ENCODE results near the gene SMC1B.
"Not testable (repeated sequence)": the region's sequence is repeated elsewhere in the genome, so short reads cannot be mapped to it uniquely, and the experiment has no call there.

The SMC1B gene
- 0.16 to 0.92 (median 0.58) reads per million in 3 experiments for total RNA-seq

GRCh38 chr22:45413368-45414211 lies at the start of gene SMC1B, which contains the start of gene RIBC2:
Gene SMC1B, minus strand, starts transcription at chr22:45413599. Its CDS starts 32 bp downstream, at chr22:45413567.
Gene RIBC2, plus strand, starts transcription at chr22:45413693. Its CDS starts 194 bp downstream, at chr22:45413887.
- DNase-seq, result peak; percentile 70

- DNase-seq, result no peak
Observed at GRCh38 chr22:45462034-45462655, 48.7 kb upstream of the SMC1B start.

GRCh38 chr22:45460288-45461109 lies 47.1 kb upstream of the SMC1B start:
- DNase-seq, result no peak

- no peak for DNase-seq
Observed at GRCh38 chr22:45459235-45459634, 45.8 kb upstream of the SMC1B start.

GRCh38 chr22:45458532-45458931 lies 45.1 kb upstream of the SMC1B start:
- DNase-seq, result no peak

- no peak for DNase-seq
Observed at GRCh38 chr22:45456811-45457210, 43.4 kb upstream of the SMC1B start.

- DNase-seq, result no peak
Observed at GRCh38 chr22:45455621-45456020, 42.2 kb upstream of the SMC1B start.

GRCh38 chr22:45455212-45455611 lies 41.8 kb upstream of the SMC1B start:
- DNase-seq, result no peak

GRCh38 chr22:45454275-45454674 lies 40.9 kb upstream of the SMC1B start:
- no peak for DNase-seq

- DNase-seq, result no peak
Observed at GRCh38 chr22:45453764-45454163, 40.4 kb upstream of the SMC1B start.

GRCh38 chr22:45452565-45453379 lies 39.4 kb upstream of the SMC1B start:
- DNase-seq, result no peak

GRCh38 chr22:45451972-45452371 lies 38.6 kb upstream of the SMC1B start:
- no peak for DNase-seq

- no peak for DNase-seq
Observed at GRCh38 chr22:45450921-45451651, 37.7 kb upstream of the SMC1B start.

- DNase-seq, result no peak
Observed at GRCh38 chr22:45450101-45450785, 36.8 kb upstream of the SMC1B start.

- DNase-seq, result not testable (repeated sequence)
Observed at GRCh38 chr22:45449442-45449841, 36.0 kb upstream of the SMC1B start.

GRCh38 chr22:45448431-45448830 lies 35.0 kb upstream of the SMC1B start:
- DNase-seq, result no peak

- DNase-seq, result not testable (repeated sequence)
Observed at GRCh38 chr22:45447596-45447995, 34.2 kb upstream of the SMC1B start.

GRCh38 chr22:45446216-45446615 lies 32.8 kb upstream of the SMC1B start:
- DNase-seq, result no peak

GRCh38 chr22:45445031-45445710 lies 31.8 kb upstream of the SMC1B start:
- no peak for DNase-seq

- DNase-seq, result no peak
Observed at GRCh38 chr22:45444168-45444567, 30.8 kb upstream of the SMC1B start.
